Measurements from ENCODE around the gene HIGD1C.
"Not testable (repeated sequence)": the region's sequence is repeated elsewhere in the genome, so short reads cannot be mapped to it uniquely, and the experiment has no call there.

HIGD1C gene

DNA sequence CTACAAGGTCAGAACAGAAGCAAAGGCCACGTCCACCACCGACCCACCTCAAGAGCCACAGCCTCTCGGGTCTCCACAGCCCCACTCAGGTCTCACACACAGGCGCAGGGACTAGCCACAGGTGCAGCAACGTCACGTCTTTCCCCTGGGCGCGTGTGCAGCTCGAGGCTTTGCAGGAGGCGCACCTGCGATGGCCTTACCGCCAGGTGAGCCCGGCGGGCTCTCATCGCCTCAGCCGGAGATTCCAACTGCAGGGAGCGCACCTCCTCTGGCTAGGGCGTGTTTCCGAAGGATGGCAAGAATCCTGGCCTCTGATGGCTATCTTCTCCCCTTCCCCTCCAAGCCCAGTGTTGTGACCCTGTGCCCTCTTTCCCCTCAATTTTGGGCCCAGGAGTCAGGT lies at the start of gene HIGD1C:
HIGD1C (plus strand) TSS at position 35 of the 400 bp plus-strand sequence. CDS start 1,455 bp downstream, outside the sequence.
- Mint-ChIP-seq H3K4me3 (no peak within 1 kb of the TSS), H3K27me3 (ENCODE audit: low read depth, poor library complexity) (no peaks in the 10 kb centered on the region), H3K9me3 (peaks cover 3% of the 10 kb centered on the region), H3K4me1 (no peaks in the 10 kb centered on the region), H3K27ac (no peak within 1 kb of the TSS), H3K36me3 (ENCODE audit: low read depth) (no peaks in the 10 kb centered on the region)
- TF ChIP-seq, protein P1, sequence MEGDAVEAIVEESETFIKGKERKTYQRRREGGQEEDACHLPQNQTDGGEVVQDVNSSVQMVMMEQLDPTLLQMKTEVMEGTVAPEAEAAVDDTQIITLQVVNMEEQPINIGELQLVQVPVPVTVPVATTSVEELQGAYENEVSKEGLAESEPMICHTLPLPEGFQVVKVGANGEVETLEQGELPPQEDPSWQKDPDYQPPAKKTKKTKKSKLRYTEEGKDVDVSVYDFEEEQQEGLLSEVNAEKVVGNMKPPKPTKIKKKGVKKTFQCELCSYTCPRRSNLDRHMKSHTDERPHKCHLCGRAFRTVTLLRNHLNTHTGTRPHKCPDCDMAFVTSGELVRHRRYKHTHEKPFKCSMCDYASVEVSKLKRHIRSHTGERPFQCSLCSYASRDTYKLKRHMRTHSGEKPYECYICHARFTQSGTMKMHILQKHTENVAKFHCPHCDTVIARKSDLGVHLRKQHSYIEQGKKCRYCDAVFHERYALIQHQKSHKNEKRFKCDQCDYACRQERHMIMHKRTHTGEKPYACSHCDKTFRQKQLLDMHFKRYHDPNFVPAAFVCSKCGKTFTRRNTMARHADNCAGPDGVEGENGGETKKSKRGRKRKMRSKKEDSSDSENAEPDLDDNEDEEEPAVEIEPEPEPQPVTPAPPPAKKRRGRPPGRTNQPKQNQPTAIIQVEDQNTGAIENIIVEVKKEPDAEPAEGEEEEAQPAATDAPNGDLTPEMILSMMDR (IDR thresholded peaks at IDR 0.05), result no peak
- no peak for DNase-seq

DNA sequence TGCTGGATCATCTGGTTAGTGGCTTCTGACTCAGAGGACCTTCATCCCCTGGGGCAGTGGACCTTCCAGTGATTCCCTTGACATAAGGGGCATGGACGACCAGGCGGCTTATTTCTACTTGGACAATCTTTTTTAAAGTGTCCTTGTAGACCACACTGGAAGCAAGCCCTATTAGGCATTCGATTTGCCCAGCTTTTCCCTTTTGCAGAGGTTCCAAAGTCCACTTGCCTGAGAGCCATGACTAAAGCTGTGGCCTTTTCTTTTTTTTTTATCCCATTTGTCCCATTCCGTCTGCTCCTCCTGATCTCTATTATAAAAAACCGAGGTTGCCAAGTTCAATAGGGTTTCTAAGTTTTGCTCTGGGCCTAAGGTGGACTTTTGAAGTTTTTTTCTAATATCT lies 43.9 kb upstream of the HIGD1C start:
- not testable (repeated sequence) for H3K36me3 Mint-ChIP-seq (ENCODE audit: low read depth); H3K4me3 Mint-ChIP-seq; H3K27ac Mint-ChIP-seq; H3K4me1 Mint-ChIP-seq; H3K27me3 Mint-ChIP-seq (ENCODE audit: low read depth, poor library complexity); DNase-seq
- H3K9me3 Mint-ChIP-seq, result peaks cover 26% of the 10 kb centered on the region

DNA sequence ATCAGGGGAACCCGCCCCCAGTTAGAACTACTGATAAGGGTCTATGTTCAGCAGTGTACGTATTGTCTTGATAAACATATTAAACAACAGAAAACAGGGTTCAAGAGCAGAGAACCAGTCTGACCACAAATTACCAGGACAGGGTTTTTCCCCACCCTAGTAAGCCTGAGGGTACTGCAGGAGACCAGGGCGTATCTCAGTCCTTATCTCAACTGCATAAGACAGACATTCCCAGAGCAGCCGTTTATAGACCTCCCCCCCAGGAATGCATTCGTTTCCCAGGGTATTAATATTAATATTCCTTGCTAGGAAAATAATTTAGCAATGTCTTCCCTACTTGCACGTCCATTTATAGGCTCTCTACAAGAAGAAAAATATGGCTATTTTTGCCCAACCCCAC lies 40.0 kb upstream of the HIGD1C start:
- peaks cover 14% of the 10 kb centered on the region for H3K36me3 Mint-ChIP-seq (ENCODE audit: low read depth)
- not testable (repeated sequence) for H3K4me1 Mint-ChIP-seq, DNase-seq

DNA sequence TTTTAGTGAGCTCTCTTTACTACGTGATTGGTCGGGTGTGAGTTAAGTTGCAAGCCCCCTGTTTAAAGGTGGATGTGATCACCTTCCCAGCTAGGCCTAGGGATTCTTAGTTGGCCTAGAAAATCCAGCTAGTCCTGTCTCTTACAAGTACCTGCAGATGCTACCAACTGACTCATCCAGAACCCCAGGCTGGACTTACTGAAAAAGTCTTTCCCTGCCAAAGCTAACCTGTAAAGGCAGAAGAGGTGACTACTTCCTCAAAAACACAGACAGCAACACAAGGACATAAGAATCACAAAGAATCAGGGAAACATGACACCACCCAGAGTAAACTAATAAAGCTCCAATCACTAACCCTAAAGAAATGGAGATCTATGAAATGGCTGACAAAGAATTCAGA lies 39.1 kb upstream of the HIGD1C start:
- H3K9me3 Mint-ChIP-seq, result peaks cover 68% of the 10 kb centered on the region

More for the DNA sequence above, 40.0 kb upstream of the HIGD1C start:
- peaks cover 59% of the 10 kb centered on the region for H3K9me3 Mint-ChIP-seq
- H3K4me3 Mint-ChIP-seq; H3K27me3 Mint-ChIP-seq (ENCODE audit: low read depth, poor library complexity); H3K27ac Mint-ChIP-seq: not testable (repeated sequence)

DNA sequence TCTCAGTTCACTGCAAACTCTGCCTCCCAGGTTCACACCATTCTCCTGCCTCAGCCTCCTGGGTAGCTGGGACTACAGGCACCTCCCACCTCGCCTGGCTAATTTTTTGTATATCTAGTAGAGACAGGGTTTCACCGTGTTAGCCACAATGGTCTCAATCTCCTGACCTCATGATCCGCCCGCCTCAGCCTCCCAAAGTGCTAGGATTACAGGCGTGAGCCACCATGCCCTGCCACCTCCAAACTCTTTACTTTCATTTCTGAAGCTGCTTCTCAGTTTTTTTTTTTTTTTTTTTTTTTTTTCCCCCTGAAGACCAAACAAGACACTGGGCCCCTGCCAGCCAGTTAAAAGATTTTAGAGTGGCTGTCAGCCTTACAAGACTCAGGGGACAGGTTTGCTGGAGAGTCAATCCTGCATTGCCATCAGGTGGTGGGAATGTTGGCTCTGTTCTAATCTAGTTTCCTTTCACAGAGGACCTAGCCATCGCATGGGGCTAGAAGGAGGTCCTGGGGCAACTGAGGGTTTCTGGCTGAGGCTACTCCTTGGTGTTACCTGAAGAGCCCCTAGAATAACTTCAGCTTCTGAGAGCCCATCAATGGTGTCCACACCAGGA lies 37.4 kb upstream of the HIGD1C start:
- no peak overlapping the region for H3K27ac Mint-ChIP-seq
- H3K4me1 Mint-ChIP-seq, result no peaks in the 10 kb centered on the region
- TF ChIP-seq, protein P1 (IDR thresholded peaks at IDR 0.05), result no peak
- H3K4me3 Mint-ChIP-seq, result no peak overlapping the region
- H3K9me3 Mint-ChIP-seq, result peaks cover 75% of the 10 kb centered on the region
- peaks cover 6% of the 10 kb centered on the region for H3K27me3 Mint-ChIP-seq (ENCODE audit: low read depth, poor library complexity)
- DNase-seq, result no peak
- peaks cover 15% of the 10 kb centered on the region for H3K36me3 Mint-ChIP-seq (ENCODE audit: low read depth)

More for the DNA sequence above, 39.1 kb upstream of the HIGD1C start:
- Mint-ChIP-seq H3K4me3 (no peak overlapping the region), H3K36me3 (ENCODE audit: low read depth) (peaks cover 15% of the 10 kb centered on the region), H3K27ac (no peak overlapping the region), H3K27me3 (ENCODE audit: low read depth, poor library complexity) (peaks cover 9% of the 10 kb centered on the region), H3K4me1 (no peaks in the 10 kb centered on the region)
- TF ChIP-seq, protein P1 (IDR thresholded peaks at IDR 0.05), result no peak
- no peak for DNase-seq

DNA sequence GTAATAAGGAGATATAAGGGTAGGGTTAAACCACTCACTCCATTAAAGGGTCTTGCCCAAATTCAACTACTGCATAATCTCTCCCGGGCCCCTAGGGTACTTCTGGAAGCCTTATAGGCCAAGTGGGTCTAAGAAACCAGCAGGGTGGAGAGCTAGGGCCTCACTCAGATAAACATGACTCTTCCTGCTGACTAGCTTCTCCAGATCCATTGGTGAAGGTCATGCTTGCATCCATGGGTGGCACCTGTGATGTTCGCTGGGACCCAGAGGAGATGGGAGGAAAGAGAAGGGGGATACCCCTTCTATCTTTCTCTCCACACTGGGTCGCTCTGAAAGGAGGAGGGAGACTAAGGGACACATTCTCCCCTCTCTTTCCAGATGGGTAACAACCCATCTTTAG lies 36.1 kb upstream of the HIGD1C start:
- no peak for DNase-seq
- H3K9me3 Mint-ChIP-seq, result peaks cover 70% of the 10 kb centered on the region
- no peaks in the 10 kb centered on the region for H3K4me1 Mint-ChIP-seq
- H3K27ac Mint-ChIP-seq, result no peak overlapping the region
- TF ChIP-seq, protein P1 (IDR thresholded peaks at IDR 0.05), result no peak
- H3K4me3 Mint-ChIP-seq, result no peak overlapping the region
- peaks cover 6% of the 10 kb centered on the region for H3K27me3 Mint-ChIP-seq (ENCODE audit: low read depth, poor library complexity)
- peaks cover 10% of the 10 kb centered on the region for H3K36me3 Mint-ChIP-seq (ENCODE audit: low read depth)

Data from nephron progenitor cell (in vitro differentiated cells).